G401.6 (cell line): ENCODE results near the gene FBXW8.

Experiments
- FAIRE-seq: peaks from 2 replicates; lab custom pipeline; 2012; peaks lifted over from hg19 to GRCh38; lab: Jason Lieb, UNC

Gene FBXW8

DNA sequence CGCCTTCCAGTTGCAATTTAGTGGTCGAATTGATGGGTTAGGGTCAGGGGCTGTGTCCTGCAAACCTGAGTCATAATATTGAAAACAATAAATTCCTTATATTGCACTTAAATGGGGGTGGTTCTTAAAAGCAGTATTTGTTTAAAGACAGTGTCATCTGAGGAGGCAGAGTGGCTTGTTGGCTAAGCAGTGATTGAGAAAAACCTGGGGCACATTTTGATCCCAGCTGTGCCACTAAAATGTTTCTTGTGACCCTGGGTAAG lies 48.4 kb downstream of the FBXW8 start:
- FAIRE-seq = no peak

DNA sequence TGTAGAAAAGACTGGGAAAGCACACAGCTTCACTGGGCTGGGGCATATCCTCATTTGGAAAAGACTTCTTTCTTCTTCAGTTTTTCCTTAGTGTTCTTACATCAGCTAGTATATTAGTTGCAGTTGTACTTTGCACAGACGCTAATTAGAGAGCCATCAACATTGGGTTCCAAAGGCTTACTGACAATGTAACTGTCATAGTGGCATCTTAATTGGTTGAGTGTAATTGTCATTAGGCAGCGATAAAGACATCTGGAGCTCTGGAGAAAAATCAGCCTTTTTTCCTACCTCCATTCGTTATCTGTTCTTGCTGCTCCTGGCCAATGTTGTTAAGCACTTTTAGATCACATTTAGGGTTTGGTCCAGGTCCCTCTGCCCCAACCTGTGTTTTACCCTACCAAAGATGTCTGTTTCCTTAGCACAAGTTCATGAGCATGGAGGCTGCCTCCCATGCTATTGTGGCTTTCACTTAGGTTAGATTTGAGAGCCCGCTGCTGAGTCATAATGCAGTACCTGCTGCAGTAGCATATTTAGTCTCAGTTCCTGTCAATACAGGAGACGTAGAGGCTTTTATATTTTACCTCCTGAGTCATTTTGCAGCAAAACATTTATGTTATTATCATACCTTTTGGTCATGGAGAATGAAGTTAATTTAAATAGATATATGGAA lies 49.2 kb downstream of the FBXW8 start:
- FAIRE-seq = no peak

DNA sequence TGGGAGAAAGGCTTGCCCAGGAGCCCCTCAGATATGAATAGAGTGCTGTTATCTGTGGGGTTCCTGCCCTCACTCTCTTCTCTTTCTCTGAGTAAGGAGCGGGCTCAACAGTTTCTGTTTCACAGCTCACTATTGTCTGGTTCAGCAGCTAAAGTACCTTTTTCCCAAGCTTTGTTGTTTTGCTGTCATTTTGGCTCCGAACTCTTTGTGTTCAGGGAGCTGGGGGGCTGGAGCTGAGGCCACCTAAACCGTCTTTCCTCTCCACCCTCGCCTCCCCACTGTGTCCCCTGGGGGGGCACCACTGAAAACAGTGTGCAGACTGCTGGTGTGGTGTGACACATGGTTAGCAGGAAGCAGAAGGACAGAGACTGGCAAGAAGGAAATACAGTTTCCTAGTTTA lies 51.4 kb downstream of the FBXW8 start:
- no peak for FAIRE-seq

DNA sequence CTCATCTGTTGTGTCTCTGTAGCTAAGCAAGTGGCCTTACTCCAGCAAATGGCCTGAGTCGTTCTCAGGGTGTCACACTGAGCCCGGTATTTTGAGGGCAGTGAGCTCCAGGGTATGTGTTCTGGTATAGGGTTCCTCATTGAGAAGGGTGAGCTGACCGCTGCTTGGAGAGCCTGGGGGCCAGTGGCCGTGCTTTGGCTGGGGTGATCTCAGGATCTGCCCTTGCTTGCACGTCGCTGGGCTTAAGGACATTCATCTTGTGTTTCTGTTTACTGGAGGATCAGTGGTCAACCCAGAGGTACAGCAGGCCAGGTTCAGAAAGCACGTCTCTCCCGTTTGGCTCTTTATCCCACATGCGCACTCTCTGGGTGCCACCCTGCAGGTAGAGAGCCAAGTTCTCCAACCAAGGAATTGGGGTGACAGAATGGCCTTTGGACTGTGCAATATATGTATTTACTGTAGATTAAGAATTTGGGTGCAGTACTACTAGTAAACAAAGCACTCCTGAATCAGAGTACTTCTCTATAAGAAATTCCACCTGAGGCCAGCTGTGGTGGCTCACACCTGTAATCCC lies 52.1 kb downstream of the FBXW8 start:
- FAIRE-seq = no peak

DNA sequence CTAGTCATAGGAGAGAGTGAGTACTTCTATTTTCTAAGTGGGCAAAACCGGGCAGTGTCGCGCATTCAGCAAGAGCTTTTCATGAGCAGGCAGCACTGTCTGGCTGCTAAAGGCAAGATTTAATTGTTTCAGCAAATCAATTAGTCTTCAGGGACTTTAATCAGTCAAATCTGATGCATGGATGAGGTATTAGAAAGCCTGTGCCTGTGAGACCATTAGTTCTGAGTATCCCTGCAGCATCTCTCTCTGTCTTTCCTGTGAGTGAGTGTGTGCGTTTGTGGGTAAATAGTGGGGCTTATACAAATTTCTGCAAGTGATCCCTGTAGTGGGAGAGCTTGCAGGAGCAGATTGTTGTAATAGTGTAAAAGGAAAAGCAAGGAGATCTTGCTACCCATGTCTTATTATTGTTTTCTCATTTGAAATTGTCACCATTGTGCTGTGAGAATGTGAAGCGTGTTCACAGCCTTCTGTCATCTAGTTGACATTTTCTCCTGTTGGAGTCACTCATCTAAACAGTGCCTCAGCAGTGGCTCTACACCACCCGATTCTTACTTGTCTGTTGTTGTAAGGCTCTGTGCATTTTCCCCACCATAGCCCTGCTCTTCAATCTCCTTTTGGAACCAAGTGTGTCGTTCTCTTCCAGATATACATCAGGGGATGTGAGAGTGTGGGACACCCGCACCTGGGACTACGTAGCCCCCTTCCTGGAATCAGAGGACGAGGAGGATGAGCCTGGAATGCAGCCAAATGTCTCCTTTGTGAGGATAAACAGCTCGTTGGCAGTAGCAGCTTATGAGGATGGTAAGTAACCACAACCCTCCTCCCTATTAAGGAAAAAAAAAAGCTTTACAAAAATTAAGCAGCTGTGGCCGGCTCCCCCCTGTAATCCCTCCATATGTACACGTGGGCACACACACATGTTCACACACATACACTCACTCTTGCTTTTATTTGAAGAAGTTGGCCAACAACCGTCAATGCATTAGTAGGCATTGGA lies 53.6 kb downstream of the FBXW8 start:
- no peak for FAIRE-seq

DNA sequence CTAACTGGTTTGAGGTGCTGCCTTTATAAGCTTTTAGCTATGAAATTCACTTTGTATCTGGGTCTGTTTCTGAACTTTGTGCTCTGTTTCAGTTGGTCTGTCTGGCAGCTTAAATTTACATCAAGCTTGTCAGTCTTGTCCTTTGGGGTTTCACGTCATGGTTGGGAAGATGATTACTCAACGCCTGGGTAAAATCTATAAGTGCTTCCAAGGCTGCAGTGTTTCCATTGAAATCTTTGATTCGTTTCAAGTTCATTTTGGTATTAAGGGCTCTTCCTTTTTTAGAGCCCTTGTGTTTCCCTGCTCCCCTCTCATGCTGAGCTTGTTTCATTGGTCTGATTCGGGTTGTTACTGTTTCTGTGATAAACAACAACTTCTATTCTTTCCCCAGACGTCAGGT lies 58.2 kb downstream of the FBXW8 start:
- no peak for FAIRE-seq

DNA sequence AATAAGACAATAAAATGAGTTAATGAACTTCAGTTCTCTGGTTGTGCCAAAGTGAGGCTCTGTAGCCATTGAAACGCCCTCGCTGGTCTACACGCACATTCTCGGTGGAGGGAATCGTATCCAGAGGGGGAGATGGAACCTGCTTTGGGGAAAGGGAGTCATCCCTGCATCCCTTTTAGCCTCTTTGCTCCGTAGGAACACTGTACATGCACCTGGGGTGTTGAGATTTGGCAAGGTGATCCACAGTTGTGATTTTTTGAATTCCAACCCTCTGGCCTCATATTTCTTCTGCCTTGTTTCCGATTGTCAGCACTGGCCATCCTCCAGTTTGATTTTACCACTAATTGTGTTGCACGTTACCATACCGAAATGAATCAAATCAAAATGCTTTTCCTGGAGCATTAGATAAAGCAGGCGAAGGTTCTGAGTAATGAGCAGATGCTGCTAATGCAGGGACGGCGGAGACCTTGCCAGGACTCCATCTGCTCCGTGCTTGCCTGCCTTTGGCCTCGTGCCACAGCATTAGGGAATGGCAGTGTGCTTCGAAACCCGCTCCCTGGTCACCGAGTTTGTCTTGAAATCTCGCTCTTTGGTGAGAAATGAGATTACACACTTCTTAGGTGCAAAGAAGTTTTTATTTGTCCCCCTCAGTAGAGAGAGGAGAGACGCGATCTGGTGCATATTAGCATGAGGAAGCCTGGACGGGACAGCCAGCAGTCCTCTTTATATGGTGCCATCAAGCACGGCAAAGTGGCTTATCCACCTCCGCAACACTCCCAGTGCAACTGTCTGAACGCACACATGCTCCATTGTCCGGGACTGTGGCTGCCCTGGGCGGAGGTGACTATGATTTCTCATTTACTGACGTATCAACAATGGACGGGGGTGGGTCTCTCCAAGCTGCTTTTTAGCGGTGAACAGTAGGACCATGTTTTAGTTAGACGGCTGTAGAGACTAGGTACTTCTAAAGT lies 59.1 kb downstream of the FBXW8 start:
- FAIRE-seq = no peak

DNA sequence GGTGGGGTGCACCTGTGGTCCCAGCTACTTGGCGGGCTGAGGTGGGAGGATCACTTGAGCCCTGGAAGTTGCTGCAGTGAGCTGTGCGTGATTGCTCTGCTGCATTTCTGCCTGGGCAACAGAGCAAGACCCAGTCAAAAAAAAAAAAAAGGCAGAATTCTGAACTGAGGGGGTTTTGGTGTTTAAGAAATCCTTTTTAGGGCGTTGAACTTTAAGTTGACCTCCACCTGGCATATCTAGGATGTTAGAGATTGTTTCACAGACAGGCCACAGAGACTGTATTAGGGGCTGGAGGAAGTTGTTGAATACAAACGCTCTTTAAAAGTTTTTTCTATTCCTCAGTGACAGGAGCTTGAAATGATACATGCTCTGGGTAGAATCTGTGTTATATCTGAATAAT lies 60.5 kb downstream of the FBXW8 start:
- FAIRE-seq = no peak

DNA sequence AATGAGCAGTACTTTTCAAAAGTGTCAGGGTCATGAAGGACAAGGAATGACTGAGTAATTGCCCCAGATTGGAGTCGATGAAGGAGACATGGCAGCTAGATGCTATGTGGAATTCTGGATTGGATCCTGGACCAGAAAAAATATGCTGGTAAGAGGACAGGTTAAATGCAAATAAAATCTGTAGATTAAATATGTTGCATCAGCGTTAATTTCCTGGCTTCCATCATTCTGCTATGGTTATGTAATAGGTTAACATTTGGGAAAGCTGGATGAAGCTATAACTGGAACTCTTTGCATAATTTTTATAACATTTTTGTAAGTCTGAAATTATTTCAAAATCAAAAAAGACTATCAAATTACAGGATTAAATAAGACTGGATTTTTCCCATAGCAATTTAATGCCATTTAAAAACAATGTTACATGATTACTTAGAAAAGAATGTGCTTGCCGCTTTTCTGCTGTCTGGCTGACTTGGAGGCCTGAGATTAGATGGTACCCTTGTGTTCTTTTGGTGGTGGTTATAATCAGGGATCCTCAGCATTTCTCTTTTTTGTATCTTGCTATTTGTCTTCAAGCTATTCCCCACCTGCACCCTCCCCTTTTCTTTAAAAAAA lies 65.1 kb downstream of the FBXW8 start:
- FAIRE-seq = no peak

DNA sequence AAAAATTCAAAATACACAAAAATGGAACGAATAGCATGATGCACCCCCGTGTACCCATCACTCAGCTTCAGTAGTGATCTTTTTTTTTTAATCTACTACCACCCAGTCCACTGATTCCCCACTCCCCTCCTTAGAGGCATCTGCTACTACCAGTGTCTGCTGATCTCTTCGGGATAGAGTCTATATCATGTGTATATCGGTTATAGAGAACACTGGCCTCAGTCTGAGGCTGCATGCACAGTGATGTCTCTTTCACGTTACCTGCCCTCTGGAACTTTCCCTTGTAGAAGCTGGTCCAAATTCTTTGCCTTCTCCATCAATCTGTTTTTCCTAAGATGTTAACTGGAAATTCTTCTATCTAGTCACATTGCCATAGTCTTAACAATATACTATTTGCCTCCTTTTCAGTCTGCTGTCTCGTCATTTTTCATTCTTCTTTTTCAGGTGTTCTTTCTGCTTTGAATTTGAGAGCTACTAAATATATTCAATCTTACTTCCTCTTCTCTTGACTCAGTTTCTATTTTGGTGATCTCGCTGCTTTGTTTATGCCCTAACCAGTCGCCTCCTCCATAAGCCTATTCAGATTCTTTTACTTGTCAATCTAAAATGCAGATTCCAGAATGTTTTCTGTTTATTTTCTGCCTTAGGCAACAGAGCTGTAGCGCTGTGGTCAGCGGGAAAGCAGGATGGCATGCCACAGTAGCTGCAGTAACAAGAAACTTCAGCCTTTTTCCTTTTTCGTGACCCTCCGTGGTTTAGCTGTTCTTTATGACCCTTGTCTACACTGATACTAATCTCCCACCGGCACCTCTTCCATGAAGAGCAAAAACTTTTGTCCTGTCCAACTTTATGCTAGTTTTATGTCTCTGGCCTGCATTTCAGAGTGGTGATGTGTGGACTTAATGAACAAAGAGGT lies 67.0 kb downstream of the FBXW8 start:
- FAIRE-seq = no peak

DNA sequence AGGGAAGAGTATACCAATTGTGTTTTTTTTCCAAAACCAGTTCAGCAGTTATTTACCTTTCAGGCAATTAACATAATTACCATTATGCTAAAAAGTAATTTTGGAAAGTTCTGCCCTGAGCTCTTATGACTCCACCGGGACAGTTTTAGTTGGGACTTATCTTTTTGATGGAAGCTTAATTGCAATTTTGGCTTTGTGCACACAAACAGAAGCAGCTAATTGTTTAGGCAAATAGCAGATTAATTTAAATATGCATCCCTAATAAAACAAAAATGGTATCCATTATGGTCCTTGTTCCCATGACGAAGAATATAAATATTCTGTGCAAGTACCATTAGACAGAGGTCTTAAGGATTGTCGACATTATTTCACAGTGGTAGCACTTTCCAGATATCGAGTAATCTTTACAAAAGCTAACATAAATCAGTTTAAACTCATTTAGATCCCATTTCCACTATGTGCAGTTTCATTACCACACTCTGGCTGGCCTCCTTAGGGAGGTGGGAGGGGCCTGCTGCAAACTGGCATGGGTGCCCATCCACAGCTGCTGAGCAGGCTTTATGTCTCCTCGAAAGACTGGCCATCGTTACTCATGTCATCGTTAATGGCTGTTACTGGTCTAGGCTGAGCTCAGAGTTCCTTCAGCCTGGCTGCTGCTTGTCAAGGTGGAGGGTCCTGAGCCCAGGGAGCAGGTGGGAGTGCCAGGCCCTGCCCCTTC lies 68.2 kb downstream of the FBXW8 start:
- FAIRE-seq = no peak

DNA sequence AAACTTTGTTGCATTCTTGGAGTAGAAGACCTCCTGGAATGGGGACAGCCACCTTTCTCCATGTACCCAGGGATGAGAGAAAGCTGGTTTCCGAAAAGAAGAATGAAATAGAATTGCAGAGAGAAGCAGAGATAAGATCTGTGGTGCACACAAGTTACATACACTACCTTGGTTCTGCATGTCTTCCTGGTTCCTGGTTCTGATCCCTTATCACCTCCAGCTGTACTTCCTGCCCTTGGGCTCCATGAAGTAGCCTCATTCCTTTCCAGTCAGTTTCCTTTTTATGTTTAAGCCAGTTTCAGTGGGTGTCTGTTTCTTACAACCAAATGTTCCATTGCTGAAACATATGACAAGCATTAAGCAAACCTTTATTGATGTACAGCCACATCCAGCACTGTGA lies 69.3 kb downstream of the FBXW8 start:
- no peak for FAIRE-seq

DNA sequence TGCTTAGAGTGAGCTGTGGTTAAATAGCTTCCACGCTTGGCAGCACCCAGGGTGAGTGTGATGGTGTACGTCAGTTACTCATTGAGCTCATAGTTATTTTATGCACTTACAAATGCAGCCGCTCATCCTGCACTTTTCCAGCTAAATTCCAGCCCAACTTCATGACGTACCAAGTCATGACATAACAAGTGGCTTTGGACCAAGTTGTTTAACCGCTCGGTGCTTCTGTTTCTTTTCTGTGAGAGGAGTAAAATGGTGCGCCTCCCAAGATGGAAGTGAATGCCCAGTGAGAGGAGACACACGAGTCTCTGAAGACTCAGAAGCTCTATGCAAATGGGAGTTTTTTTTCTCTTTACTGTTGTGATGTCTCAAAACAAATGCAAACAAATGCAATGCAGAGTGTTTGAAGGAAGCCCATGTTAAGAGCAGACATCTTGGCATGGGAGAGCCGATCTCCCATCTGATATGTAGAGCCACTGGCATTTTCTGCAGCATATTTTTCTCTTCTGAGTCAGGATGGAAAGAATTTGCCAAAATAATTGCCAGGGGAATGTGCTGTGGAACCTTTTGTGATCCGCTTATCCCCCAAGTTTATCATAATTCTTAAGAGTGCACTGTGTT lies 72.2 kb downstream of the FBXW8 start:
- no peak for FAIRE-seq

DNA sequence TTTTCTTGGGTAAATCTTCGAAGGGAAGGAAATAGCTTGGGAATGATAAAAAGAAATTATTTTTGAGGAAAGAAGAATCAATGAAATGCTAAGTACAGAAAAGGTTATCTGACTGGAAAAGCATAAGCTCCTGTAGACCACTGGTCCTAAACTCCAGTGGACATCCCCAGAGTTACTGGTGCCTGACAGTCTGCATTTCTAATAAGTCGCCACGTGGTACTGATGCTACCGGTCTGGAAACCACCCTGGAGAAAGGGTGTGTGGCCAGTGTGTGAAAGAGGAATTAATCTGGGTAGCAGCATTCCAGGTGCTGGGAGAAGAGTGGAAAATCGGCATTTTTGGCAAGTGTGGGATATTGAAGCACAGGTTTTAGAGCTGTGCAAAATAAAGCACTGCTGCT lies 73.3 kb downstream of the FBXW8 start:
- FAIRE-seq = no peak

DNA sequence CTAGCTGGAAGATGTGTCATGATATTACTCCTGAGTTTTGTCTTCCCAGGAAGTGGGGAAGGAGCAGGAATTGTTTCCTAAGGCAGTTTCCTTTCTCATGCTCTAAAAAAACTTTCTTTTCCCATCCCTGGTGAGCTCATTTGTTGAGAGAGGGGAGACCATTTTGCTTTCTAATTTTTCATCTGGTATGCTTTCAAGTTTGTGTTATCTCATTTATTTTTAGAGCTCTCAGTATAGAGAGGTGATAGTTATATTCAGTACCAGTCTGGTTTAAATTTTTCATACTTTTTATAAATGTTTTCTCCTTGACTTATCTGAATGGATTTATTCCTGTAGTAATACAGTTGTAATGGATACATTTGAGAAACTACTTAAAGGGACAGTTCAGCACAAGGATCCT lies 79.6 kb downstream of the FBXW8 start:
- FAIRE-seq = no peak

DNA sequence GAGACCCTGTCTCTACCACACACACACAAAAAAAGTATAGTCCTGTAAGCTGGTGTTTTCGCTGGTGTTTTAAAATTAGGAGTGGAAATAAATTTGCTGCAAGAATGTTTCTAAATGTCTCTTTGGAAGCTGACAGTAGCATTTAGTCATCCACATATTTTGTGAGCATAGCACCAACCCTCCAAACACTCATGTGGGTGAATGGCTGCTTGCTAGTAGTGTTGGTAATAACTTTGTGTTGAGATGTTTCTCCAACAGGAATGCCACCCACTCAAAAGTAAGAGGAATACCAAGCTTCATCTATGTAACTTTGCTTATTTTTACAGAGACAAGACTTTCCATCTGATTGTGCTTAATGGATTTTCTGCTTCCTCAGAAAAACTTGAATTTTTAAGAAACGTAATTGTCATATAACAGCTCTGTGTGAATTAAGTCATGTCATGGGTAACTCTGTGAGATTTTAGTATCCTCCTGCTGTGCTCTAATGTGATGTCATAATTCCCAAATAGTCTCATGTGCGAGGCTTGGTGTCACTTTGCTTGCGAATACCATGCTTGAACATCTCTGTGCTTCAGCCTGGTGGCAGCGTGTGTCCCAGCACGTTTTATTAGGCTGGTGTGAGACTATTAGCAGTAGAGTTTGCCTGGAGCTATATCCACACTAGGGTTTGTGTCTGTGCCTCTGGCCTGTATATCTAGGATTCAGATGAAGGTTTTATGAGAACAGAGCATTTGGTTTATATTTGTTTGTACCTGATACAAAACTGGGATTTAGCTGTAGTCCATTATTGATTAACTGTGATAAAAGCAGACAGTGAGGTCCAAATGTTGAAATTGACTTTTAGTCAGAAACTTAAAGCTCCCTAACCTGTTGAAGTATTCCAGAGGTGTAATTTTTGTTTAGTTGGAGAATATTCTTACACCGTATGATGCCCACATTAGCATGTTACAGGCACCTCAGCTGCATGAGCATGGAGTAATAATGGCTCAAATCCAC lies 80.5 kb downstream of the FBXW8 start:
- no peak for FAIRE-seq

DNA sequence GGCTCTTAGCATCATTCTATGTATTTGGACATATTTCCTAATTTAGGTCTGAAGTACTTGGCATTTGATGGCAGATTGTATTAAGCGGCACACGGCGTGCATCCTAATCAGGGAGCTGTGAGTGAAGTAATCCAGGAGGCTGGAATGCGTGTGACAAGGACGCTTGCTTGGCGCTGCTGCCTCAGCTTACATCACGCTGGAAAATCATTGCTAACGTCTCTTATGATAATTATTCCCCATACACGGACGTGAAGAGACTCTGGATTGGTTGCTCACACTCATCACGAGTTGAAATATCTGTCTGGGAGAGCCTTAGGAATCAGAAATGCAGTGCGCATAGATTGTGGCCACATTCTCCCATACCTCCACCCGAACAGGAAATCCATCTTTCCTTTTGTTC lies 85.3 kb downstream of the FBXW8 start:
- no peak for FAIRE-seq

DNA sequence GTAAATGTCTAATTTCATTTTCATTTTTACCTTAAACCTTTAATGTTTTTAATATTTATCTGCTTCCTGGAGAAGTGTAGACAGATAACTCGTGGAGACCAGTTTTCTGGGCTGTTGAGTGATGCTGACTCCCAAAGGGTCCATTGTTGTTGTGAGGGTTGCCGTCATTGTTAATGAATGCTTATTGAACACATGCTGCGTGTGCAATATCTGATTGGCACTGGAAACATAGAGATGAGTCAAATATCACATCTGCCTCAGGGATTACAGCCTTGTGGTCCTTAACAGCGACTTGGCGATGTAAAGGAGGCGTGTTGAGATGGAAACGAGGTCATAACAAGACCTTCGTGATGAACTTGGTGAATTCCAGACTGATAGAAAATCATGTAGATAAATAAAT lies 85.9 kb downstream of the FBXW8 start:
- no peak for FAIRE-seq
